Left renal cortex interstitium (tissue), 4 donors: ENCODE data around the gene RNF13. TPM values are rescaled to one million over a fixed set of nuclear protein-coding genes. Genes with fewer than 3 reads are reported as not detected.
"Not testable (repeated sequence)": the region's sequence is repeated elsewhere in the genome, so short reads cannot be mapped to it uniquely, and the experiment has no call there.

Source experiments
- DNase-seq, 4 donors: peaks; one replicate each; pipeline ENCODE4 v3.0.0-alpha.2; 2013; ENCODE audit warnings: low read depth in 4 of 4, low spot score in 2 of 4, missing footprints in 1 of 4
- polyA plus RNA-seq, 4 donors: library from polyadenylated mRNA; unstranded; fragments of 120-200 nt; gene quantifications; one replicate each; pipeline ENCODE4 v1.2.1, GENCODE V29; 2013; ENCODE audit not compliant: insufficient read length in 4 of 4

Gene RNF13
- polyA plus RNA-seq, 4 donors = 69.3 to 110 (median 88.0) TPM

GRCh38 chr3:149800693-149801092 lies 12.3 kb upstream of the RNF13 start:
- DNase-seq = no peak

DNA sequence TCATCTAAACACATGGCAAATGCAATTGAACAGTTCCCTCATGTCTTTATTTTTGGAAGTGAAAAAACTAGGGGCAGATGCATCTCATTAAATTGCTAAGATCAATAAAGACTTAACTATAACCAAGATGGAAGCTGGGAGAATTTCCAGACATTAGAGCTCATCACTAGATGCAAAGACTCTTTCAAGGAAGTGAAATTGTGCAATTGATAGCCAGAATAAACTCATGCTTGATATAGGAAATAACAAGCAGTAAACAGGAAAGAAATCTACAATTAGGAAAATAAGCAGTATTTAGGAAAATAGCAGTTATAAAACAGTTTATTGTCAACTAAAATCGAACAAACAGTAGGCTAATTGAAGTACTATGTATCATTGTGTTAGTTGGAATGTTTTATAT lies 11.8 kb upstream of the RNF13 start:
- DNase-seq = no peak

GRCh38 chr3:149801639-149802038 lies 11.4 kb upstream of the RNF13 start:
- no peak for DNase-seq

DNA sequence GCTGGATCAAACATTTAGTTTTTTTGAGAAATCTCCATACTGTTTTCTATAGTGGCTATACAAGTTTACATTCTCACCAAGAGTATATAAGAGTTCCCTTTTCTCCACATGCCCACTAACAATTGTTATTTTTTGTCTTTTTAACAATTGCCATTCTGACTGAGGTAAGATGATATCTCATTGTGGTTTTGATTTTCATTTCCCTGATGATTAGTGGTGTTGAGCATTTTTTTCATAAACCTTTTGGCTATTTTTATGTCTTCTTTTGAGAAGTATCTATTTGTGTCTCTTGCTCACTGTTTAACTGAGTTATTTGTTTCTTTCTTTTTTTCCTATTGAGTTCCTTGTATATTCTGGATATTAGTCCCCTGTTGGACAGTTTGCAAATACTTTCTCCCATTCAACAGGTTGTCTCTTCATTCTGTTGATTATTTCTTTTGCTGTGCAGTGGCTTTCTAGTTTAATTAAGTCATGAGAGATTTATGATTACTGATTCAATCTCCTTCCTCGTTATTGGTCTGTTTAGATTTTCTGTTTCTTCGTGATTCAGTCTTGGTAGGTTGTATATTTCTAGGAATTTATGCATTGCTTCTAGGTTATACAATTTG lies 6.7 kb upstream of the RNF13 start:
- no peak for DNase-seq

DNA sequence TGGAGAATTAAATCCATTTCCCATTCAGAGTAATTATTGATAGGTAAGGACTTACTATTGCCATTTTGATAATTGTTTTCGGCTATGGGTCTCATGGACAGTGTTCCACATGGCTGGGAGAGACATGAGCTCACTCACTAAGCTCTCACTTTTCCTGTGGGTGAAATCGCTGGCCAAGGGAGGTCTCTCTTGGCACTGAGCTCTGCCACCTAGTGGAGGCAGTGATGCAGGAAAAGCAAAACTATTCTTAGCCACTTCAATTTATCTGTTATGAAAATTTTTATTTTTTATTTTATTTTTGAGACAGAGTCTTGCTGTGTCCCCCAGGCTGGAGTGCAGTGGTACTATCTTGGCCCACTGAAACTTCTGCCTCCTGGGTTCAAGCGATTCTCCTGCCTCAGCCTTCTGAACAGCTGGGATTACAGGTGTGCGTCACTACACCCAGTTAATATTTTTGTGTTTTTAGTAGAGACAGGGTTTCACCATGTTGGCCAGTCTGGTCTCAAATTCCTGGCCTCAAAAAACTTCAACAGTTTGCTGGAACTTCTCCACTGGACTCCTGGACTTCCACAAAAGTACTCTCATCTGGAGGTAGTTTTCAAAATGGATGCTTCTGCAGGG lies 4.7 kb upstream of the RNF13 start:
- DNase-seq = peak in 3 of 4 donors; percentile 26 to 55 (median 32)

GRCh38 chr3:149809699-149810098 lies 3.3 kb upstream of the RNF13 start:
- no peak for DNase-seq

GRCh38 chr3:149810846-149811245 lies 2.2 kb upstream of the RNF13 start:
- no peak for DNase-seq

DNA sequence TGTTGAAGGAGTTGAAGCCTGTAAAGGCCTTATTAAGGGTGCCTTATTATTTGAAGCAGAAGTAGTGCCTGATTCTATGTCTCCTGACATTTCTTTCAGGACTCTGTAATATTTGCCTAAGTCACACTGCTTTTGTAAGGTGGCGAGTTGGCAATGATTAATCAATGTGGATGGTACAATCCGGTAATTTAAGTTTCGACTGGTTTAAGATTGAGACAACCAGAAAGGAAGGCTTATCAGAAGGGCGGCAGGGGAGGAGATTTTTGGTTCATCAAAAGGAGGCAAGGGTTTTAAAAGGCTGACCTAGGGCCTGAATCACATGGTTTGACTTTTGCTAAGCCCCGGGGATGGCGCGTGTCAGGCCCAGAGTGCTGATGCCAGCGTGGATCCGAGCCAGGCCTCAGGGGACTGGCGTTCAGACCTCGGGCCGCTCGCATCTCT lies 830 bp upstream of the RNF13 start:
- DNase-seq = peak; percentile 13 to 21 (median 15)

DNA sequence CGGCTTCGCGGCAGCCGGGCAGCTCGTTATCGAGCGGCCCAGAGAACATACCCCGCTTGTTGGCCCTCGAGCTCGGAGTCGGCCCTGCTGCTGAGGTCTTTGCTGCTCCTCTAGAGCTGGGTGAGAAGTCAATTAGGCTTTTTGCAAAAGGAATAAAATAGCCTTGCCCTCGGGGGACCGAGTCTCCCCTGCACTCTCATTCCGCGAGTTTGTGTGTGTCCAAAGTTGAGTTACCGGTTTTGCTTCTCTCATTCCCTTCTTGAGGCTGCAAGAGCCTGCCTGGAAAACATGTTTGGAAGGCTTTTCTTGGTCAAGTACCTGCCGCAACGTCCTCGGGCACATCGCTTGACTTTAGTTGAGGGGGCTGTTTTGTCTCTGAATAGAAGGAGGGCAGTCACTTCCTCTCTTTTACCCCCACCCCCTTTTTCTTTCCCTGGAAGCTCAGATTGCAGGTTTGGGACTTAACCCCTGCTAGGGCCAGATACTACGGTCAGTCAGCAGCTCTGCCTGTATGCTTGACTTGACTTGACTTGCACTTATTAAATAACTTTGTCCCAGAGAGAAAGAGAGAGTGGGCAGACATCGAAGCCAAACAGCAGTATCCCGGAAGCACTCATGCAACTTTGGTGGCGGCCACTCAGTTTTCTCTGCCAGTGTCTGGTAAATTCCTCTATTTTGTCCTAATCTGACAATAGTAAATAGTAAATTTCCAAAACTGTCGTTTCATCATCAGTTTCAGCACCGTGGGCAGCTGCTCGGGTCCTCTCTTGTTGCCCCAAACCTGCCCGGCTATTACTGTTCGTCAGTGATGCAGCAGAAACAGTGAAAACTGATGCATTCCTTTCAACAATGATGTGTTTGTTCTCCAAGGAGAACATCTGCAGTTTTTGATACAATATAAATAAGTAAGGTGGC lies 609 bp downstream of the RNF13 start:
- peak; percentile 16 to 75 (median 42) for DNase-seq

DNA sequence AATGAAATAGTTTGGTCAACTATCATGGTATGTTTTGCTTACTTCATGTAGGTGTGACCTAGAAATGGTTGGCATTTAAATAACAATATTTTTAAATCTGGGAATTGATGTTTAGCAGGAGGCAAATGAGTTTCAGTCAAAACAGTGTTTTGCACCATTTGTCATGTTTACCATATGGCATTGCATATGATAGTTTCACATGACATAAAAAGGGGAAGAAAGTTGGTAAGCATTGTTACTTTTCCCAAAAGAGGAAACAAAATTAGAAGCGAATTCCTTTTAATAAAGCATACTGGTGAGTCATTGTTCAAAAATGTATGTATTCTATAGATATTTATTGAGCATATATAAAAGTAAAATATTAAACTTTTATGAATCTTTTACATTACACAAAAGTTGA lies 2.3 kb downstream of the RNF13 start:
- DNase-seq = no peak

GRCh38 chr3:149815728-149816127 lies 2.7 kb downstream of the RNF13 start:
- no peak for DNase-seq

- no peak for DNase-seq
Observed at GRCh38 chr3:149816311-149816710, 3.3 kb downstream of the RNF13 start.

- DNase-seq = no peak
Observed at GRCh38 chr3:149816986-149817385, 4.0 kb downstream of the RNF13 start.

DNA sequence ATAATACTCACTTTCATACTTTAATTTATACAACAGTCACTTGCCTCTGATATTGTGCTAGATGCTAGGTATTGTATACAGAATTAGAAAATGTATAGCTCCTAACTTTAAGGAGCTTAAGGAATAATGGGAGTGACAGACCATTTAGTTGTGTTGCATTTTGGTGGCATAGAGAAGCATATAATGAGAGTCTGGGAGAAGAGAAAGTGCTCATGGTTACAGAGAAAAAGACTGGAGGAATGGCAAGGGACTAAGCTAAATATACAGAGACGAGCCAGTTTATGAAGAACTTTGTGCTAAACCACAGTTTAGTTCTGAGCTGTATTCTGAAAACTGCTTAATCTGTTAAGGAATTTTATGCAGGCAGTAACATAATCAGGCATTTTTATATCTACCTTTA lies 6.4 kb downstream of the RNF13 start:
- DNase-seq = no peak

DNA sequence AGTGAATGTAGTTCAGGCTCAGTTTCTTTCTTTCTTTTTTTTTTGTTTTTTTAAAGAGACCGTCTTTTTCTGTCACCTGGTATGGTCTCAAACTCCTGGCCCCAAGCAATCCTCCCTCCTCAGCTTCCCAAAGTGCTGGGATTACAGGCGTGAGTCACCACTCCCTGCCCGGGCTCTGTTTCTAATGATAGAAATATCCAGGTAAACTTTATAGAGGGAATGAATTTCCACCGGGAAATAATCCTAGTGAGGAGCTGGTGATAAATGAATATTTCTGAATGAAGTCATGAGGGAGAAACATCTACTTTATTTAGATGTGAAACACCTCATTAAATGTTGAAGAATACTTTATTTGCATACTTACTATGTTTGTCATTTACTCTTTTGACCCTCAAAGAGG lies 7.2 kb downstream of the RNF13 start:
- DNase-seq = no peak

DNA sequence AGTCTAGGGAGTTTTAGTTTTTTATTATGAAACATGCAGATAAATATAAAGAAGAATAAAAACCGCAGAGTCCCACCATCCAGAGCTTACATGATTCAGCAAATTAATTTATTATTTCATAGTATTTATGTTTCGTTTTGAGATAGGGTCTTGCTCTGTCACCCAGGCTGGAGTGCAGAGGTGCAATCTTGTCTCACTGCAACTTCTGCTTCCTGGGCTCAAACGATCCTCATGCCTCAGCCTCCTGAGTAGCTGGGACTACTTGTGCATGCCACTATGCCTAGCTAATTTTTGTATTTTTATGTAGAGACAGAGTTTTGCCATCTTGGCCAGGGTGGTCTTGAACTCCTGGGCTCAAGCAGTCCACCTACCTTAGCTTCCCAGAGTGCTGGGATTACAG lies 13.6 kb downstream of the RNF13 start:
- no peak for DNase-seq

- no peak for DNase-seq
Observed at GRCh38 chr3:149828390-149828789, 15.4 kb downstream of the RNF13 start.

- not testable (repeated sequence) for DNase-seq
Observed at GRCh38 chr3:149829631-149830030, 16.6 kb downstream of the RNF13 start.

DNA sequence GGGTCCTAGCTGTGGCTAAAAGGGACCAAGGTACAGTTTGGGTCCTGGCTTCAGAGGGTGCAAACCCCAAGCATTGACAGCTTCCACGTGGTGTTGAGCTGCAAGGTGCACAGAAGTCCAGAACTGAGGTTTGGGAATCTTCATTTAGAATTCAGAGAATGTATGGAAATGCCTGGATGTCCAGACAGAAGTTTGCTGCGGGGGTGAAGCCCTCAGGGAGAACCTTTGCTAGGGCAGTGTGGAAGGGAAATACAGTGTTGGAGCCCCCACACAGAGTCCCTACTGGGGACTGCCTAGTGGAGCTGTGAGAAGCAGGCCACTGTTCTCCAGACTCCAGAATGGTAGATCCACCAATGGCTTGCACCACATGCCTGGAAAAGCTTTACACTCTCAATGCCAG lies 17.9 kb downstream of the RNF13 start:
- DNase-seq = no peak

DNA sequence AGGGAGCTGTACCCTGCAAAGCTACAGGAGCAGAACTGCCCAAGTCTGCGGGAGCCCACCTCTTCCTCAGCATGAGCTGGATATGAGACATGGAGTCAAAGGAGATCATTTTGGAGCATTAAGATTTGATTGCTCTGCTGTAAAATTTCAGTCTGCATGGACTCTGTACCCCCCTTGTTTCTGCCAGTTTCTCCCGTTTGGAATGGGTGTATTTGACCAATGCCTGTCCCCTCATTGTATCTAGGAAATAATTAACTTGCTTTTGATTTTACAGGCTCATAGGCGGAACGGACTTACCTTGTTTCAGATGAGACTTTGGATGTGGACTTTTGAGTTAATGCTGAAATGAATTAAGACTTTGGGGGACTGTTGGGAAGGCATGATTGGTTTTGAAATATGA lies 18.3 kb downstream of the RNF13 start:
- DNase-seq = no peak

DNA sequence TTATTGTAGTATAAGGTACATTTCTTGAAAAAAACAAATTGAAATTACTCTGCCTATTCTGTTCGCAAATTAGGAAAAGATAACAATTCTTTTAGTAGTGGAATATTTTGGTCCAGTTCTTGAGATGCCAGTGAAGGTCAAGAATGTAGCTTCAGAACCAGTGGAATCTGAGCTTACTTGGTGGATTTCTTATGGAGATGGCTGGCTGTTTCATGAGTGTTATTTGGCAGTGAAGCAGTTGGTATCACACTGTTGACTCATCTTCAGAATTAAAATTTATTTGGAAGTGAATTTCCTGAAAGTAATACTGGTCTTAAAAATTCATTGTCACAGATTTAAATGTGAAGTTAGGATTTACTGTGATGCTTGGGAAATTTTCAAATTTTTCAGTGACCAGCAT lies 19.1 kb downstream of the RNF13 start:
- DNase-seq = no peak

DNA sequence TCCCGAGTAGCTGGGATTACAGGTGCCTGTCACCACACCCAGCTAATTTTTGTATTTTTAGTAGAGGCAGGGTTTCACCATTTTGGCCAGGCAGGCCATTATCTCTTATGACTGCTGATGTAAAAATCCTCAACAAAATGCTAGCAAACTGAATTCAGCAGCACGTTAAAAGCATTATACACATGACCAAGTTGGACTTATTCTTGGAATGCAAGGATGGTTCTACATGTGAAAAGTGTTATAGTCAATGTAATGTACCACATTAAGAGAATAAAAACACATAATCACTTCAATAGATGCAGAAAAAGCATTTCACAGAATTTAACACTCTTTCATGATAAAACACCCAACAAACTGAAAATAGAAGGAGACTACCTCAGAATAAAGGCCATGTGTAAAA lies 20.2 kb downstream of the RNF13 start:
- no peak for DNase-seq
